NCI-H2196 (cell line): ENCODE measurements around the gene SCGB1D4.
"Not testable (repeated sequence)": the region's sequence is repeated elsewhere in the genome, so short reads cannot be mapped to it uniquely, and the experiment has no call there.

ENCODE experiments used
- DNase-seq: peaks from one replicate; lab custom pipeline; 2025; ENCODE audit not compliant: unreplicated experiment; lab: John Stamatoyannopoulos, UW

SCGB1D4 gene

GRCh38 chr11:62298975-62299374 lies at the start of gene SCGB1D4:
Gene SCGB1D4, minus strand, starts transcription at chr11:62299075. Its CDS starts 65 bp downstream, at chr11:62299010.
- DNase-seq: no peak

DNA sequence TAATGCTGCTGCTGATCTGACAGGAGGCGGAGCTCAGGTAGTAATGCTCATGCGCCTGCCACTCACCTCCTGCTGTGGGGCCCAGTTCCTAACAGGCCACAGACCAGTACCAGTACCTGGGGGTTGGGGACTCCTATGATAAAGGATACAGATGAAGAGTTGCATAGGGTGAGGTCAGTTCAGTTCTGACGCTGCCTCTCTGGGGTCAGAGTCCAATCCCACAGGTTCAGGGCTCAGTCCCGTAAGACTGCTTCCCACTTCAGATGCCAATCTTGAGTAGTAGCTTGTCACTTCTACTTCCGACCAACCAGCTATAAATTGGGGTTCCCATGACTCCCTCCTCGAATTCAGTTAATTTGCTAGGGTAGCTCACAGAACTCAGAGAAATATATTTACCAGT lies 47.0 kb upstream of the SCGB1D4 start:
- no peak for DNase-seq

DNA sequence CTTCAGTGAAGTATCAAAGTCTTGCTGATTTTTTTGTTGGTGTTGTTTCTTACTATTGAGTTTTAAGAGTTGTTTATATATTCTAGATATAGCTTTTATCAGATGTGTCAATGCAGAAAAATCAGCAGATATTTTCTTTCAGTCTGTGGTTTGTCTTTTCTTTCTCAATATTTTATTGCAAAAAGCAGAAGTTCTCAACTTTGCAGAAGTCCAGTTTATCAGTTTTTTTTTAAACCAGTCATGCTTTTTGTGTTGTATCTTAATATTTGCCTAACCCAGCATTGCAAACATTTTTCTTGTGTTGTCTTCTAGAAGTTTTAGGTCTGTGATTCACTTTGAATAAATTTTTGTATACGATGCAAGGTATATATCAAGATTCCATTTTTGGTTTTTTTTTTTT lies 45.3 kb upstream of the SCGB1D4 start:
- DNase-seq: no peak

DNA sequence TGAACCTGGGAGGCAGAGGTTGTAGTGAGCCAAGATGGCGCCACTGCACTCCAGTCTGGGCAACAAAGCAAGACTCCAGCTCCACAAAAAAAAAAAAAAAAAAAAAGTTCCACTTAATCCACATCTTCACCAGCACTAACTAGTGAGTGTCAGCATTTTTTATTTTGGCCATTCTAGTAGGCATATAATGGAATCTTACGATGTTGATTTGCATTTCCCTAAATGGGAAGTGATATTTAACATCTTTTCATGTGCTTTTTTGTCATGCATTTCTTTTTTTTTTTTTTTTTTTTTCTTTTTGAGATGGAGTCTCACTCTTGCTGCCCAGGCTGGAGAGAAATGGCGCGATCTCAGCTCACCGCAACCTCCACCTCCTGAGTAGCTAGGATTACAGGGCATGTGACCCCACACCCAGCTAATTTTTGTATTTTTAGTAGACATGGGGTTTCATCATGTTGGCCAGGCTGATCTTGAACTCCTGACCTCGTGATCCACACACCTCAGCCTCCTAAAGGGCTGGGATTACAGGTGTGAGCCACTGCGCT lies 44.8 kb upstream of the SCGB1D4 start:
- not testable (repeated sequence) for DNase-seq

DNA sequence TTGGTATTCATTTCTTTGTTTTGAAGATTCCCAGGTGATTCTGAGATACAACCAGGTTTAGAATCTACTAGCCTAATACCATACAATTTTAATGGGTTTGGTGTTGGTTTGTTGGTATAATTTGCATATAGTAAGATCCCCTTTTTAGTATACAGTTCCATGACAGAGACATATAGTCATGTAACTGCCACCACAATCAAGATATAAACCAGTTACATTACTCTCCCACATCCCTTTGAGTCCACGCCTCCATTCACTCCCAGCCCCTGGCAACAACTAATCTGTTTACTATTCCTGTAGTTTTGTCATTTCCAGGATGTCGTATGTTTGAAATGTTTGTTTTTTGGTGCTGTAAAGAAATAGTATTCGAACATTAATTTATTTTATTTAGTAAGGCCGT lies 42.7 kb upstream of the SCGB1D4 start:
- DNase-seq: no peak

GRCh38 chr11:62340269-62340901 lies 41.5 kb upstream of the SCGB1D4 start:
- peak; percentile 43 for DNase-seq

DNA sequence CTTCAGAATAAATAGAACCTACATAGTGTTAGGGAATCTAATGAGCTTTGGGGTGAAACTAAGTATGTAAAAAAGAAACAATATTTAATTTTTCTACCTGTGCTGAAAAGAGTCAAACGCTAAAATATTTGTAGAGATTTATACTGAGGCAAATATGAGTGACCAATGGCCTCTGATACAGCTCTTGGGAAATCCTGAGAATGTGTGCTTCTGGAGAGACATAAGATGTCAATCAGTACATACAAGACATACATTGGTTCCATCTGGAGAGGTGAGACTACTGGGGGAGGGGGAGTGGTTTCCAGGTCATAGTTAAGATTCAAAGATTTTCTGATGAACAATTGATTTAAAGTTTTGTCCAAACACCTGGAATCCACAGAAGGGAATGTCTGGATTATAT lies 39.3 kb upstream of the SCGB1D4 start:
- no peak for DNase-seq

DNA sequence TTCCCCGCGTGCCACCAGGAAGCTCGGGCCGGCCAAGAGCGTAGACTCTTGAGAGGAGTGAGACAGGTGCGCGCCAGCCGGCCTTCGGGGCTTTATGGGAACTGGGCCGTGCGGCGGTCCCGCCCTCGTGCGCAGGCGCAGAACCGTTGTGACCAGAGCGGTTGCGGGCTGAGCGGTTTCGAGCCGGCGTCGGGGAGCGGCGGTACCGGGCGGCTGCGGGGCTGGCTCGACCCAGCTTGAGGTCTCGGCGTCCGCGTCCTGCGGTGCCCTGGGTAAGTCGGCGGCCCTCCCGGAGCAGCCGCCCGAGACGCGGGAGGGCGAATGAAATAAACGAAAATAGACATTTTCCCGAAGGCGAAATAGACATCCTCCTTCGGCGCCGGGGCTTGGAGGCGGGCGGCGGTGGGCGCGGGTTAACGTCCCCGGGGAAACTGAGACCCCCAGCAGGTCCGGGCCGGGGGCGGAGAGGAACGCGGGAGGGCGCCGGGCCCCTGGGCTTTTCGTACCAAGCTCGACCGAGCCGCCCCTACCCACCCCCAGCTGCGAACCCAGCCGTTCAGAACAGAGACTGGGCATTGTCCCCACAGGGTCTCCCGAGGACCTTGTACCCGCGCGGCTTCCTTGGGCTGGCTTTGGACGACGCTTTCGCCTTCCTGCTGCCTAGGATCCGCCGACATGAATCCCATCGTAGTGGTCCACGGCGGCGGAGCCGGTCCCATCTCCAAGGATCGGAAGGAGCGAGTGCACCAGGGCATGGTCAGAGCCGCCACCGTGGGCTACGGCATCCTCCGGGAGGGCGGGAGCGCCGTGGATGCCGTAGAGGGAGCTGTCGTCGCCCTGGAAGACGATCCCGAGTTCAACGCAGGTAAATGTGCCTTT lies 38.7 kb upstream of the SCGB1D4 start, which contains the start of gene ASRGL1:
TSS of gene ASRGL1 (plus strand) at position 146 of the 879 bp plus-strand sequence. CDS start at position 676, 530 bp downstream.
- DNase-seq: peak; percentile 95

GRCh38 chr11:62336949-62337302 lies 38.1 kb upstream of the SCGB1D4 start:
- DNase-seq: not testable (repeated sequence)

DNA sequence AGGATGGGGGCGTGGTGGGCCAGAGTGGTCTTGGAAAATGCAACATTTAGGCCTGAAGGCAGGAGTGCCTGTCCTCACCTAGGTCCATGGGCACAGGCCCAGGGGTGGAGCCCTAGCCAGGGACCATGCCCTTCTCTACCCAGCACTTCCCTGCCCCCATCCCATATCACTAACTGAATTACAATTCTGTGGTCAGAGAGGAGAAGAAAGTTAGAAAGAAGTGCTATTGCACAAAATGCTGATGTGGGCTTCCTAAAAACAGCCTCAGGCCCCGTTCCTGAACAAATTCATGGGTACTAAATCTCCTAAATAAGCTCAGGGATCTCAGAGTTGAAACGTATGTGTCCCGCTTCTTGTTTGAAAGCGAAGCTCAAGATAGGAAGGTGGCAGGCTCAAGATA lies 34.9 kb upstream of the SCGB1D4 start:
- DNase-seq: no peak

GRCh38 chr11:62331264-62331663 lies 32.4 kb upstream of the SCGB1D4 start:
- not testable (repeated sequence) for DNase-seq

DNA sequence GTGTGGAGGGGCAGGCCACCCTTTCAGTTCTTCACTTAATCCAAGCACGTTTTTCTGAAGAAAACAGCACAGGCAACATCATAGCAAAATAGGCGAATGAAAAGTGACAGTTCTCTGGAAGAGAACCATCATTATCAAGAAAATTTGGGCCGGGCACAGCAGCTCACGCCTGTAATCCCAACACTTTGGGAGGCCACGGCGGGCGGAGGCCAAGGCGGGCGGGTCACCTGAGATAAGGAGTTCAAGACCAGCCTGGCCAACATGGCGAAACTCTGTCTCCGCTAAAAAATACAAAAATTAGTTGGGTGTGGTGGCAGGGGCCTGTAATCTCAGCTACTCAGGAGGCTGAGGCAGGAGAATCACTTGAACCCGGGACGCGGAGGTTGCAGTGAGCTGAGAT lies 28.7 kb upstream of the SCGB1D4 start:
- not testable (repeated sequence) for DNase-seq

GRCh38 chr11:62326719-62327118 lies 27.8 kb upstream of the SCGB1D4 start:
- not testable (repeated sequence) for DNase-seq

GRCh38 chr11:62325781-62326180 lies 26.9 kb upstream of the SCGB1D4 start:
- not testable (repeated sequence) for DNase-seq

GRCh38 chr11:62324731-62325556 lies 26.1 kb upstream of the SCGB1D4 start:
- peak; percentile 13 for DNase-seq

- no peak for DNase-seq
Measured at GRCh38 chr11:62322524-62322923, 23.6 kb upstream of the SCGB1D4 start.

GRCh38 chr11:62315431-62315830 lies 16.6 kb upstream of the SCGB1D4 start:
- DNase-seq: no peak

- no peak for DNase-seq
Measured at GRCh38 chr11:62309991-62310390, 11.1 kb upstream of the SCGB1D4 start.

DNA sequence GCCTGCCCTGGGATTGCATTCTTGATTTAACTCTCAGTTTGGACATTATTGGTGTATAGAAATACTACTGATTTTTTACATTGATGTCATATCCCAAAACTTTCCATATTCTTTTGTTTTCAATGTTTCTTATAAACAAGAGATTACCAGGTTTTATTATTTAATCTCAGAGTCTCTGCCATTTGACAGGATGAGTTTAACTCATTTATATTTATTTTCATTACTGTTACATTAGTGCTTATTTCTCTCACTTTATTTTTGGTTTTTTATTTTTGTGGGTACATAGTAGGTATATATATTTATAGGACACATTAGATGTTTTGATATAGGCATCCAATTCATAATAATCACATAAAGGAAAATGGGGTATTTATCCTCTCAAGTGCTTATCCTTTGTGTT lies 9.1 kb upstream of the SCGB1D4 start:
- DNase-seq: no peak

GRCh38 chr11:62306227-62306626 lies 7.4 kb upstream of the SCGB1D4 start:
- DNase-seq: no peak

DNA sequence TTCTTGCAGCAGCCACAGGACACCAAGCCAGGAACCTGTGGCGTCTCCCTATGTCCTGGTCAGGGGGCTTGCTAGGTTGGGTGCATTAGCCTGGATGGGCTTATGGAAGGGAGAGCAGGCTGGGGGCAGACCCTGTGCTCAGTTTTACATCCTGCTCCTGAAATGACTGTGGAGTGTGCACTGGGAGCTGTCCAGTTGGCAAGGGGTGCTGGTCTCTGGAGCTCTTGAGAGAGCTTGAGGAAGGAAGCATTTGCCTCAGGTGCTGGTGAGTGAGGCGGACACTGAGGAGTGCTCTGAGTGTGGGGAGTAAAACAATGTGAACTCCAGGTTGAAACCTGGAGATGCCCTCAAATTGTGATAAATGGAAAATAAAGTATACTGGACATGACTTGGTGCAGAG lies 3.4 kb downstream of the SCGB1D4 start:
- DNase-seq: no peak
